HCT116 (cell line): ENCODE measurements around the gene MED26. TPM values are rescaled to one million over a fixed set of nuclear protein-coding genes. Genes with fewer than 3 reads are reported as not detected.
A peak's percentile ranks its signal among the peaks of the same experiment; 100 is the strongest.

Source experiments
- ATAC-seq: fragments of 200-7000 bp; cut with Tn5 transposase; 2 replicates; pipeline ENCODE4 v1.9.1; 2020; ENCODE audit warnings: mild to moderate bottlenecking, moderate library complexity
- BruUV-seq: library from RNA; stranded (reverse); fragments of 400-500 nt; replicated peaks from 2 replicates; lab custom pipeline; 2021; lab: Mats Ljungman, UMichigan
- CTCF ChIA-PET: fragments of 300-600 bp; sonication (Branson Sonifier 250); formaldehyde crosslinking; loops from one replicate; lab custom pipeline; 2021; ENCODE audit warnings: antibody characterized with exemption; lab: Charles Lee
- POLR2A ChIA-PET: fragments of 300-600, 350-600 bp; sonication (Branson Sonifier 250); formaldehyde crosslinking; loops from one replicate; lab custom pipeline; 2021; ENCODE audit warnings: antibody characterized with exemption; lab: Charles Lee
- RAD21 ChIA-PET, 2 experiments: fragments of 300-600 bp; sonication (Branson Sonifier 250); formaldehyde crosslinking; loops; one replicate each; lab custom pipeline; 2023; ENCODE audit warnings: low total read pairs in 2 of 2; ENCODE audit not compliant: uncharacterized antibody in 2 of 2, unreplicated experiment in 2 of 2, low non-redundant PET in 1 of 2; lab: Charles Lee
- DNase-seq: peaks from one replicate; pipeline ENCODE4 v3.0.0-alpha.2; 2010; ENCODE audit warnings: low read depth, low spot score
- H2AFZ ChIP-seq: fragments of 200-600 bp; shearing (Covaris generic), sonication (generic); 2 replicates; pipeline ENCODE4 v1.6.1; 2017; ENCODE audit warnings: low read depth, mixed run types, mixed read lengths, antibody characterized with exemption, low read length; ENCODE audit not compliant: poor library complexity, severe bottlenecking
- H3K27ac ChIP-seq: 2 replicates; pipeline ENCODE4 v1.5.1; 2012; ENCODE audit warnings: low read depth, low read length
- H3K27me3 ChIP-seq: fragments of 200-600 bp; sonication (generic); 2 replicates; pipeline ENCODE4 v1.6.1; 2016; ENCODE audit warnings: mixed run types, low read length, mixed read lengths; ENCODE audit not compliant: insufficient read depth
- H3K36me3 ChIP-seq, 2 experiments: fragments of 200-500 bp in 1 of 2; fragments of 200-600 bp in 1 of 2; sonication (Bioruptor generic) in 1 of 2; sonication (generic) in 1 of 2; 2 replicates each; pipeline versions ENCODE4 v1.5.1 to v1.6.1; 2014 to 2016; ENCODE audit warnings: low read length in 2 of 2, inconsistent platforms in 1 of 2, mixed read lengths in 1 of 2, mixed run types in 1 of 2; ENCODE audit not compliant: insufficient read depth in 2 of 2, control insufficient read depth in 1 of 2
- H3K4me1 ChIP-seq, 2 experiments: fragments of 200-600 bp in 1 of 2; sonication (generic) in 1 of 2; 2 replicates each; pipeline versions ENCODE4 v1.5.1 to v1.6.1; 2012 to 2017; ENCODE audit warnings: low read length in 2 of 2, inconsistent platforms in 1 of 2, mild to moderate bottlenecking in 1 of 2, mixed read lengths in 1 of 2, mixed run types in 1 of 2, moderate library complexity in 1 of 2; ENCODE audit not compliant: insufficient read depth in 2 of 2, control insufficient read depth in 1 of 2
- H3K4me2 ChIP-seq: fragments of 200-600 bp; sonication (generic); 2 replicates; pipeline ENCODE4 v1.6.1; 2017; ENCODE audit warnings: mixed run types, low read length, mixed read lengths
- H3K4me3 ChIP-seq, 2 experiments: fragments of 200-600 bp in 1 of 2; sonication (generic) in 1 of 2; replicated peaks in 1 of 2; 2 replicates each; pipeline ENCODE4 v1.5.1; 2011 to 2016; ENCODE audit warnings: low read length in 2 of 2, control low read depth in 1 of 2, low read depth in 1 of 2, mild to moderate bottlenecking in 1 of 2, mixed read lengths in 1 of 2, mixed run types in 1 of 2
- H3K79me2 ChIP-seq: fragments of 200-600 bp; sonication (generic); 2 replicates; pipeline ENCODE4 v1.6.1; 2017; ENCODE audit warnings: mild to moderate bottlenecking, mixed run types, low read length, moderate library complexity, mixed read lengths; ENCODE audit not compliant: insufficient read depth
- H3K9ac ChIP-seq: fragments of 200-600 bp; sonication (generic); 2 replicates; pipeline ENCODE4 v1.6.1; 2016; ENCODE audit warnings: low read length, mixed read lengths
- H3K9me2 ChIP-seq: fragments of 200-600 bp; sonication (generic), shearing (Covaris generic); 2 replicates; pipeline ENCODE4 v1.6.1; 2017; ENCODE audit warnings: mixed run types, mild to moderate bottlenecking, moderate library complexity; ENCODE audit not compliant: insufficient read depth
- H3K9me3 ChIP-seq, 2 experiments: fragments of 200-500 bp in 1 of 2; fragments of 200-600 bp in 1 of 2; sonication (Bioruptor generic) in 1 of 2; sonication (generic) in 1 of 2; 2 replicates each; pipeline ENCODE4 v1.6.1; 2014 to 2017; ENCODE audit warnings: low read length in 2 of 2, mixed read lengths in 2 of 2, inconsistent platforms in 1 of 2, low read depth in 1 of 2, mild to moderate bottlenecking in 1 of 2, mixed run types in 1 of 2, moderate library complexity in 1 of 2; ENCODE audit not compliant: control insufficient read depth in 1 of 2, insufficient read depth in 1 of 2
- H4K20me1 ChIP-seq: fragments of 200-600 bp; sonication (generic), shearing (Covaris generic); 2 replicates; pipeline ENCODE4 v1.6.1; 2017; ENCODE audit warnings: mixed run types, mild to moderate bottlenecking, moderate library complexity; ENCODE audit not compliant: insufficient read depth
- CBX3 ChIP-seq: IDR thresholded peaks from 2 replicates; pipeline ENCODE4 v1.6.1; 2012; ENCODE audit warnings: low read depth
- EGR1 ChIP-seq: IDR thresholded peaks from 2 replicates; pipeline ENCODE4 v1.6.1; 2012; ENCODE audit warnings: low read depth
- EZH2 ChIP-seq: fragments of 200-600 bp; sonication (generic); IDR thresholded peaks from 2 replicates; pipeline ENCODE4 v1.6.1; 2017; ENCODE audit warnings: antibody characterized with exemption, mixed run types
- JUND ChIP-seq: IDR thresholded peaks from 2 replicates; pipeline ENCODE4 v1.6.1; 2012
- MAX ChIP-seq: IDR thresholded peaks from 2 replicates; pipeline ENCODE4 v1.6.1; 2012
- POLR2A ChIP-seq: IDR thresholded peaks from 2 replicates; pipeline ENCODE4 v1.7.0; 2011; ENCODE audit warnings: borderline replicate concordance; ENCODE audit not compliant: insufficient read depth, insufficient read length; ENCODE audit errors: extremely low read depth
- RAD21 ChIP-seq: IDR thresholded peaks from 2 replicates; pipeline ENCODE4 v1.6.1; 2012; ENCODE audit warnings: low read depth, mild to moderate bottlenecking
- SIN3A ChIP-seq: IDR thresholded peaks from 2 replicates; pipeline ENCODE4 v1.6.1; 2012; ENCODE audit warnings: low read depth
- TCF7L2 ChIP-seq: IDR thresholded peaks from 2 replicates; pipeline ENCODE4 v1.7.0; 2011; ENCODE audit warnings: borderline replicate concordance, inconsistent platforms; ENCODE audit not compliant: insufficient read depth, insufficient read length; ENCODE audit errors: extremely low read depth
- YY1 ChIP-seq: IDR thresholded peaks from 2 replicates; pipeline ENCODE4 v1.6.1; 2011; ENCODE audit warnings: low read length, low read depth, moderate library complexity, mild to moderate bottlenecking; ENCODE audit not compliant: insufficient replicate concordance; ENCODE audit errors: extremely low read depth
- ZBTB33 ChIP-seq: IDR thresholded peaks from 2 replicates; pipeline ENCODE4 v1.6.1; 2011; ENCODE audit warnings: mild to moderate bottlenecking, low read length, moderate library complexity; ENCODE audit not compliant: insufficient replicate concordance; ENCODE audit errors: extremely low read depth
- ZNF274 ChIP-seq: fragments of 200-500 bp; sonication (Bioruptor generic); IDR thresholded peaks from 2 replicates; pipeline ENCODE4 v1.6.1; 2014; ENCODE audit warnings: mild to moderate bottlenecking, low read depth, low read length, inconsistent platforms
- intact Hi-C: fragments of 100-400 bp; cut with micrococcal nuclease; formaldehyde crosslinking; loops from 2 replicates; pipeline ENCODE4 v1.10.0; 2022
- total RNA-seq: library from RNA; stranded (reverse); gene quantifications from one replicate; pipeline ENCODE4 v1.2.1, GENCODE V29; 2021; ENCODE audit not compliant: unreplicated experiment
- TF ChIP-seq, protein P1 (sequence below): IDR thresholded peaks from 2 replicates; pipeline ENCODE4 v1.6.1; 2012; ENCODE audit warnings: low read depth

MED26 gene
- total RNA-seq, 1 experiment from 2014 or later = 13.3 TPM

DNA sequence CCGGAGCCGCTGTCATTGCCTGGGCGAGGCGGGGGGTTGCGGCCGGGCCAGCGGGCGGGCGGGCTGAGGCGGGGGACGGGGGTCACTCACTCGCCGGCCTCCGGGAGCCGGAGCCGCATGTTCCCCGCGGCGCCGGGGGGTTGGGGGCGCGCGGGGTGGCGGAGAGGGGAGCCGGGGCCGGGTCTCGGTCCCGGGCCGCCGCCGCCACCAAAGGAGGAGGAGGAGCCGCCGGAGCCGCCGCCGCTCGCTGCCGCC lies 149 bp downstream of the MED26 start:
- no peak for TF ChIP-seq JUND
- TF ChIP-seq, protein P1, sequence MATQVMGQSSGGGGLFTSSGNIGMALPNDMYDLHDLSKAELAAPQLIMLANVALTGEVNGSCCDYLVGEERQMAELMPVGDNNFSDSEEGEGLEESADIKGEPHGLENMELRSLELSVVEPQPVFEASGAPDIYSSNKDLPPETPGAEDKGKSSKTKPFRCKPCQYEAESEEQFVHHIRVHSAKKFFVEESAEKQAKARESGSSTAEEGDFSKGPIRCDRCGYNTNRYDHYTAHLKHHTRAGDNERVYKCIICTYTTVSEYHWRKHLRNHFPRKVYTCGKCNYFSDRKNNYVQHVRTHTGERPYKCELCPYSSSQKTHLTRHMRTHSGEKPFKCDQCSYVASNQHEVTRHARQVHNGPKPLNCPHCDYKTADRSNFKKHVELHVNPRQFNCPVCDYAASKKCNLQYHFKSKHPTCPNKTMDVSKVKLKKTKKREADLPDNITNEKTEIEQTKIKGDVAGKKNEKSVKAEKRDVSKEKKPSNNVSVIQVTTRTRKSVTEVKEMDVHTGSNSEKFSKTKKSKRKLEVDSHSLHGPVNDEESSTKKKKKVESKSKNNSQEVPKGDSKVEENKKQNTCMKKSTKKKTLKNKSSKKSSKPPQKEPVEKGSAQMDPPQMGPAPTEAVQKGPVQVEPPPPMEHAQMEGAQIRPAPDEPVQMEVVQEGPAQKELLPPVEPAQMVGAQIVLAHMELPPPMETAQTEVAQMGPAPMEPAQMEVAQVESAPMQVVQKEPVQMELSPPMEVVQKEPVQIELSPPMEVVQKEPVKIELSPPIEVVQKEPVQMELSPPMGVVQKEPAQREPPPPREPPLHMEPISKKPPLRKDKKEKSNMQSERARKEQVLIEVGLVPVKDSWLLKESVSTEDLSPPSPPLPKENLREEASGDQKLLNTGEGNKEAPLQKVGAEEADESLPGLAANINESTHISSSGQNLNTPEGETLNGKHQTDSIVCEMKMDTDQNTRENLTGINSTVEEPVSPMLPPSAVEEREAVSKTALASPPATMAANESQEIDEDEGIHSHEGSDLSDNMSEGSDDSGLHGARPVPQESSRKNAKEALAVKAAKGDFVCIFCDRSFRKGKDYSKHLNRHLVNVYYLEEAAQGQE = no peak
- no peak for TF ChIP-seq TCF7L2
- TF ChIP-seq MAX = no peak
- TF ChIP-seq SIN3A = no peak
- no peak for TF ChIP-seq ZBTB33
- TF ChIP-seq EGR1 = no peak
- TF ChIP-seq ZNF274 = no peak
- no peak for TF ChIP-seq EZH2
- TF ChIP-seq YY1 = no peak
- TF ChIP-seq RAD21 = no peak
- no peak for TF ChIP-seq POLR2A
- no peak for TF ChIP-seq CBX3
- TF ChIP-seq, all 23 proteins: peak for 0
- RAD21 ChIA-PET = no interaction called here
- peak overlapping the region; percentile 84 for H3K4me2 ChIP-seq
- no peaks in the 10 kb centered on the region for H3K9me2 ChIP-seq
- ATAC-seq = peak; percentile 8; the same call in 1 of the 2 replicates
- peaks cover 11% of the 10 kb centered on the region; the same call in 1 of the 2 replicates for H4K20me1 ChIP-seq
- DNase-seq = no peak
- H3K9me3 ChIP-seq = no peaks in the 10 kb centered on the region
- peak overlapping the region; percentile 86 to 92 for H3K4me3 ChIP-seq
- no TSS peak for BruUV-seq
- peak overlapping the region; percentile 63; the same call in 1 of the 2 replicates for H3K27ac ChIP-seq
- peaks cover 50% of the 10 kb centered on the region for H3K79me2 ChIP-seq
- H3K36me3 ChIP-seq = peaks cover 6 to 28% of the 10 kb centered on the region in 2 experiments; a peak in 3 of 4 replicates
- H3K4me1 ChIP-seq = peaks cover 6 to 14% of the 10 kb centered on the region in 2 experiments
- no peaks in the 10 kb centered on the region for H3K27me3 ChIP-seq
- H2AFZ ChIP-seq = no peak overlapping the region
- CTCF ChIA-PET = no interaction called here
- H3K9ac ChIP-seq = peak overlapping the region; percentile 93
- POLR2A ChIA-PET = interaction anchor here (0.6 to 1.5 kb wide), 5 partner anchors 9 to 55 kb away, joined by 3 read pairs; no protein-coding TSS in a partner anchor
- intact Hi-C loops = no loop called here
